Upper lobe of right lung (tissue), 1 donor: Measurements from ENCODE around the gene ACTL7A. TPM values are rescaled to one million over a fixed set of nuclear protein-coding genes. Genes with fewer than 3 reads are reported as not detected.

Source experiments
- ATAC-seq: fragments of 200-7000 bp; cut with Tn5 transposase; one replicate; pipeline ENCODE4 v1.9.1; 2020; ENCODE audit warnings: mild to moderate bottlenecking, moderate library complexity
- DNase-seq: peaks from one replicate; pipeline ENCODE4 v3.0.0-alpha.2; 2020
- H3K27ac ChIP-seq: fragments of 200-600 bp; one replicate; pipeline ENCODE4 v1.8.0; 2022
- H3K27me3 ChIP-seq: fragments of 200-600 bp; one replicate; pipeline ENCODE4 v1.8.0; 2022; ENCODE audit warnings: mild to moderate bottlenecking
- H3K36me3 ChIP-seq: fragments of 200-600 bp; one replicate; pipeline ENCODE4 v1.8.0; 2022
- H3K4me1 ChIP-seq: fragments of 200-600 bp; one replicate; pipeline ENCODE4 v1.8.0; 2022
- H3K4me3 ChIP-seq: fragments of 200-600 bp; one replicate; pipeline ENCODE4 v1.8.0; 2022; ENCODE audit warnings: mild to moderate bottlenecking
- H3K9me3 ChIP-seq: fragments of 200-600 bp; one replicate; pipeline ENCODE4 v1.8.0; 2022
- intact Hi-C: fragments of 100-400 bp; cut with DNase I; formaldehyde crosslinking; loops from one replicate; pipeline ENCODE4 v1.11.0; 2022
- total RNA-seq: library from RNA; stranded (reverse); fragmentation: NEBNext Ultra II Directional; extraction: Animal tissue kit (Norgen Biotek cat#: 25700); gene quantifications from one replicate; pipeline ENCODE4 v1.2.1, GENCODE V29; 2021
- TF ChIP-seq, protein P1 (sequence below): fragments of 200-600 bp; IDR thresholded peaks from one replicate; pipeline ENCODE4 v1.8.0; 2022; ENCODE audit warnings: antibody characterized with exemption
- donor health status: DM: no; HTN: yes; CAD: no; lungs with severe emphysema.

ACTL7A gene
- total RNA-seq, 1 donor from 2014 or later: not detected

DNA sequence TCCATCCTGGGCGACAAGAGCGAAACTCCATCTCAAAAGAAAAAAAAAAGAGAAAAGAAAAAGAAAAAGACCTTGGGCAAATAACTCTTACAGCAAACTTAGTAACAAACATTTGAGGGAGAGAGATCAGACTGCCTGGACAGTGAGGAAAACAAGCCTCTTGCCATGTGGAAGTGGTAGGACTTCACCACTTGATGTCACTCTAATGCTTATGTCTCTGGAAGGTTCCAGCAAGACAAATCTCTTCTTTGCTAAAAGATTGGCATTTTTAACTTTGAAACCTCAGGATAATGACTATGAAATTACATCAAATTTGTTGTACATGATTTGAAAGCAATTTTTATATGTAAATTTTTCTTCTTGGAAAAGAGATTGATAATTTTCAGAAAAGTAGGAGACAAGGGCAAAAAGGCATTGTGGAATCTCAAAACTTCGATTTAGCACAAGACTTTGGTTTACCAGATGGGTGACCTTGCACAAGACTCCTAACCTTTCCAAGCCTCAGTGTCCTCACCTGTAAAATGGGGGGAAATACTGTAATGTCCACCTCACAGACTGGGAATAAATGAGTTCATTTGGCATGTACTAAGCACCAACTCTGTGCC, 11.7 kb upstream of the ACTL7A start:
- Histone ChIP-seq H3K27me3 (no peaks in the 10 kb centered on the region), H3K4me1 (no peaks in the 10 kb centered on the region), H3K27ac (no peak overlapping the region), H3K9me3 (no peaks in the 10 kb centered on the region), H3K36me3 (no peaks in the 10 kb centered on the region), H3K4me3 (no peak overlapping the region)
- intact Hi-C loops: no loop called here
- peak; percentile 55 for ATAC-seq
- TF ChIP-seq, protein P1, sequence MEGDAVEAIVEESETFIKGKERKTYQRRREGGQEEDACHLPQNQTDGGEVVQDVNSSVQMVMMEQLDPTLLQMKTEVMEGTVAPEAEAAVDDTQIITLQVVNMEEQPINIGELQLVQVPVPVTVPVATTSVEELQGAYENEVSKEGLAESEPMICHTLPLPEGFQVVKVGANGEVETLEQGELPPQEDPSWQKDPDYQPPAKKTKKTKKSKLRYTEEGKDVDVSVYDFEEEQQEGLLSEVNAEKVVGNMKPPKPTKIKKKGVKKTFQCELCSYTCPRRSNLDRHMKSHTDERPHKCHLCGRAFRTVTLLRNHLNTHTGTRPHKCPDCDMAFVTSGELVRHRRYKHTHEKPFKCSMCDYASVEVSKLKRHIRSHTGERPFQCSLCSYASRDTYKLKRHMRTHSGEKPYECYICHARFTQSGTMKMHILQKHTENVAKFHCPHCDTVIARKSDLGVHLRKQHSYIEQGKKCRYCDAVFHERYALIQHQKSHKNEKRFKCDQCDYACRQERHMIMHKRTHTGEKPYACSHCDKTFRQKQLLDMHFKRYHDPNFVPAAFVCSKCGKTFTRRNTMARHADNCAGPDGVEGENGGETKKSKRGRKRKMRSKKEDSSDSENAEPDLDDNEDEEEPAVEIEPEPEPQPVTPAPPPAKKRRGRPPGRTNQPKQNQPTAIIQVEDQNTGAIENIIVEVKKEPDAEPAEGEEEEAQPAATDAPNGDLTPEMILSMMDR: peak; percentile 24
- DNase-seq: no peak

DNA sequence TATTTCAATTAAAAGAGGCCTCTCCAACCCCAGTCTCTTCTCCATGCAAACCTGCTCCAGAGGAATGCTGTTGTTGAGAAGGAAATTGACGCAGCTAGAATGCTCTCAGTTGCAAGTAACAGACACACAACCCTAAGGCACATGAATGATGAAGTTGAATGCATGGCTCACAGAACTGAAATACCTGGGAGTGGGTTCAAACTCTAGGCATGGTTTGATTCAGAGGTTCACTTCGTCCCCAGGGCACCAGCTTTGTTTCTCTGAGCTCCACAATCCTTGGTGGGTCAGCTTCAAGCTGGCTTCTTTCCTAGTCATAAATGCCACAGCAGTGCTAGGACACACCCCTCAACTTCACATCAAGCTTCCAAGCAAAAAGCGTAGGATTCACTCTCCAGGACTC, 10.9 kb upstream of the ACTL7A start:
- no peaks in the 10 kb centered on the region for H3K4me1 ChIP-seq
- no peaks in the 10 kb centered on the region for H3K36me3 ChIP-seq
- DNase-seq (no peak), ATAC-seq (no peak)
- no peak overlapping the region for H3K27ac ChIP-seq
- intact Hi-C loops: no loop called here
- H3K4me3 ChIP-seq: no peak overlapping the region
- TF ChIP-seq, protein P1: no peak
- H3K9me3 ChIP-seq: no peaks in the 10 kb centered on the region
- H3K27me3 ChIP-seq: no peaks in the 10 kb centered on the region

DNA sequence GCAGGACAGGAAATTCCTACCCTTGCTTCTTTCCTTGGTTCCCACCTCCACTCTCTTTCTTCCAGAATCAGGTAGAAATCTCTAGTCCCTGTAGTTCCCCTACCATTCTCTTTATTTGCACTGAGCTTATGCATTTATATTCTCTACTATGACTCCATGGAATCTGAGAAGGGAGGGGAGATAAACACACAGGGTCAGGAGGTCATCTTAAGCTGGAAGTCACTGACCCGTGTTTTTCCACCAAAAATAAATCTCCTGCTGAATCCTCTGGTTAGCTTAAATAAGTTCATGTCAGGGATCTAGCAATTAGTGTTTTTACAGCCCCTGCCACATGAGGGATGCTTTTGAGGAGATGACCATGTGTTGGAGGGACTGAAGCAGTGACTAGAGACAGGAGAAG, 10.0 kb upstream of the ACTL7A start:
- Histone ChIP-seq H3K4me1 (no peaks in the 10 kb centered on the region), H3K4me3 (no peak overlapping the region), H3K27me3 (no peaks in the 10 kb centered on the region), H3K27ac (no peak overlapping the region), H3K36me3 (no peaks in the 10 kb centered on the region), H3K9me3 (no peaks in the 10 kb centered on the region)
- no peak for DNase-seq
- intact Hi-C loops: no loop called here
- no peak for ATAC-seq
- TF ChIP-seq, protein P1: no peak

DNA sequence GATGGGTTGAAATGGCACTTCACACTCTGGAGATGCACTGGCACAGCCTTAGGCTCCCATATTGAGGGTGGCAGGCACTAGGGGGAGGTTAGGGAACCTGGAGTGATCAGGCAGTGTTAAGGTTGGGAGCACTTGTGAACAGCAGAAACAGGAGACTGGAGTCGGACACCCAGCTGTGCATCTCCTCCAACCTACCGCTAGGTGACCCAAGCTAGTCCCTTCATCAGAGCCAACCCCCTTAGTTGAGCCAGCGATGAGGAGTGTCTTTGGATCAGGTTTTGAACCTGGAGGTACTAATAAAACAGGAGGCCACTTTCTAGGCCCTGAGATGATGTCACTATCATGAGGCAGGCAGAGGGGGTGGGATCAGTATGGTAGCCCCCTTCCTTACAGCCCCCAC, 8.0 kb upstream of the ACTL7A start:
- H3K27me3 ChIP-seq: no peaks in the 10 kb centered on the region
- H3K36me3 ChIP-seq: no peaks in the 10 kb centered on the region
- no peak overlapping the region for H3K27ac ChIP-seq
- intact Hi-C loops: no loop called here
- H3K4me1 ChIP-seq: no peaks in the 10 kb centered on the region
- no peaks in the 10 kb centered on the region for H3K9me3 ChIP-seq
- ATAC-seq (no peak), DNase-seq (no peak)
- TF ChIP-seq, protein P1: no peak
- no peak overlapping the region for H3K4me3 ChIP-seq

DNA sequence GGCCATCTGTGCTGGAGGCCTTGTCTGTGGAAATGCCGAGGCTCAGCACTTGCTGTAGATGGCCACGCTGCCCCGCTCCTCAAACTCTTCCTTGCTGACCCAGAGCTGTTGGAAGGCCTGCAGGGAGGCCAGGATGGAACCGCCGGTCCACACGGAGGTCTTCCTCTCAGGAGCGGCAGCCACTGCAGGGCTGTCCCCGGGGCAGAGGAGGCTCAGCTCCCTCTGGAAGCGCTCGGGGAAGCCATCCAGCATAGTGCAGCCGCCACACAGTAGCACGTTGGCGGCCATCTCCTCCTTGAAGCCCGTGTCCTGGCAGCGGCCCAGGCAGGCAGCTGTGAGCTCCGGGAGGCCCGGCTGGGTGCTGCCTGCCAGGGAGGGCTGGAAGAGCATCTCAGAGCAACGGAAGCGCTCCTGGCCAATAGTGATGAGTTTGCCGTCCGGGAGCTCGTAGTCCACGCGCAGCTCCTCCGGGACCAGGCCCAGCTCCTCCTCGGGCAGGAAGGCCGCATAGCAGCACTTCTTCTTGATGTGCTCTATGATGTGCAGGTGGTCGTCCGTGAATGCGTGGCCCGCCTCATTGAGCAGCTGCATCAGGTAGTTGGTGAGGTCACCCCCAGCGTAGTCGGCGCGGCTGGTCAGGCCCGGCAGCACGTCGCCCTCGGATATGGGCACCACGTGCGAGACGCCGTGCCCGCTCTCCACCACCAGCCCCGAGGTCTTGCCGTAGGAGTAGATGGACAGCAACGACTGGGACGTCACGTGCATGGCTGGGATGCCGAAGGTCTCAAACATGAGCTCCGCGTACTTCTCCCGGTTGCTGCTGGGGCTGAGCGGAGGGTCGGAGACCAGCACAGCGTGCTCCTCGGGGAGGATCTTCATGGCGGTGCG, 7.2 kb upstream of the ACTL7A start:
- DNase-seq: no peak
- ATAC-seq: no peak
- H3K36me3 ChIP-seq: no peaks in the 10 kb centered on the region
- no peak overlapping the region for H3K4me3 ChIP-seq
- TF ChIP-seq, protein P1: no peak
- H3K27ac ChIP-seq: no peak overlapping the region
- H3K27me3 ChIP-seq: no peaks in the 10 kb centered on the region
- no peaks in the 10 kb centered on the region for H3K4me1 ChIP-seq
- H3K9me3 ChIP-seq: no peaks in the 10 kb centered on the region
- intact Hi-C loops: no loop called here
